Vagina (tissue), 2 donors: Measurements from ENCODE around the gene GTF2H2.
"Not testable (repeated sequence)": the region's sequence is repeated elsewhere in the genome, so short reads cannot be mapped to it uniquely, and the experiment has no call there.

ENCODE experiments used
- POLR2AphosphoS5 ChIP-seq, 2 donors: sonication (generic); formaldehyde crosslinking; IDR thresholded peaks; one replicate each; pipeline ENCODE4 v1.9.0; 2017; ENCODE audit warnings: antibody characterized with exemption in 2 of 2, mild to moderate bottlenecking in 2 of 2, low read depth in 1 of 2; ENCODE audit not compliant: insufficient read depth in 1 of 2
- TF ChIP-seq, protein P1 (sequence below), 3 experiments: fragments of 450-650 bp in 2 of 3; fragments of 200-600 bp in 1 of 3; sonication (generic) in 1 of 3; IDR thresholded peaks; one replicate each; pipeline ENCODE4 v1.5.1; 2017 to 2019; ENCODE audit warnings: antibody characterized with exemption in 3 of 3, mild to moderate bottlenecking in 2 of 3, moderate library complexity in 2 of 3

DNA sequence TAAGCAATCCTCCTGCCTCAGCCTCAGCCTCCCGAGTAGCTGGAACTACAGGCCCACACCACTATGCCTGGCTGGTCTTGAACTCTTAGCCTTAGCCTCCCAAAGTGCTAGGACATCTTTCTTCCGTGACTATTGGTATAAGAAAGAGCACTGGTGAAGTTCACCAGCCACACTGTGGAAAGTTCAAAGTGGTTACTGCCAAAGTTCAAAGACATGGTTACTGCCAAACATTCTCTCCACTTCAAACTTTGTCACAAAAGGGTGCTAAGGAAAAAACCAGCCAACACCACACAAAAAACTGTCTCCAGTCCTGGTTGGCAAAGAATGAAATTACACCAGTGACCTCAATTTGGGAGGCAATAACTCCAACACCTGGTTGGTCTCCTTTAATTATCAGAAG is 14.9 kb upstream of the GTF2H2 start:
- TF ChIP-seq, protein P1, sequence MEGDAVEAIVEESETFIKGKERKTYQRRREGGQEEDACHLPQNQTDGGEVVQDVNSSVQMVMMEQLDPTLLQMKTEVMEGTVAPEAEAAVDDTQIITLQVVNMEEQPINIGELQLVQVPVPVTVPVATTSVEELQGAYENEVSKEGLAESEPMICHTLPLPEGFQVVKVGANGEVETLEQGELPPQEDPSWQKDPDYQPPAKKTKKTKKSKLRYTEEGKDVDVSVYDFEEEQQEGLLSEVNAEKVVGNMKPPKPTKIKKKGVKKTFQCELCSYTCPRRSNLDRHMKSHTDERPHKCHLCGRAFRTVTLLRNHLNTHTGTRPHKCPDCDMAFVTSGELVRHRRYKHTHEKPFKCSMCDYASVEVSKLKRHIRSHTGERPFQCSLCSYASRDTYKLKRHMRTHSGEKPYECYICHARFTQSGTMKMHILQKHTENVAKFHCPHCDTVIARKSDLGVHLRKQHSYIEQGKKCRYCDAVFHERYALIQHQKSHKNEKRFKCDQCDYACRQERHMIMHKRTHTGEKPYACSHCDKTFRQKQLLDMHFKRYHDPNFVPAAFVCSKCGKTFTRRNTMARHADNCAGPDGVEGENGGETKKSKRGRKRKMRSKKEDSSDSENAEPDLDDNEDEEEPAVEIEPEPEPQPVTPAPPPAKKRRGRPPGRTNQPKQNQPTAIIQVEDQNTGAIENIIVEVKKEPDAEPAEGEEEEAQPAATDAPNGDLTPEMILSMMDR (IDR thresholded peaks at IDR 0.05), result not testable (repeated sequence)
- TF ChIP-seq POLR2AphosphoS5 (IDR thresholded peaks at IDR 0.05; ENCODE audit: insufficient read depth in 1 of 2, low read depth in 1 of 2), result not testable (repeated sequence)
